Measurements from ENCODE around the gene DPP6.

GRCh38 chr7:154929006-154929726, 877.0 kb downstream of the DPP6 start:
- TF ChIP-seq POLR2A (IDR thresholded peaks at IDR 0.05) = no peak
- no peak for TF ChIP-seq CTCF (IDR thresholded peaks at IDR 0.05)
